CD4-positive, alpha-beta T cell (primary cell): ENCODE measurements around the gene IKBKE. TPM values are rescaled to one million over a fixed set of nuclear protein-coding genes. Genes with fewer than 3 reads are reported as not detected.

Experiments used
- ATAC-seq: fragments of 200-7000 bp; cut with Tn5 transposase; one replicate; pipeline ENCODE4 v1.10.0; 2022; ENCODE audit warnings: mild to moderate bottlenecking; ENCODE audit not compliant: poor library complexity
- CTCF ChIA-PET: fragments of 350-600 bp; sonication (Branson Sonifier 250); formaldehyde crosslinking; loops from one replicate; lab custom pipeline; 2021; ENCODE audit warnings: antibody characterized with exemption, inconsistent platforms; lab: Charles Lee
- POLR2A ChIA-PET: fragments of 350-600 bp; sonication (Branson Sonifier 250); formaldehyde crosslinking; loops from one replicate; lab custom pipeline; 2021; ENCODE audit warnings: antibody characterized with exemption, inconsistent platforms; lab: Charles Lee
- DNase-seq, 14 experiments: peaks; one replicate each; pipeline ENCODE4 v3.0.0-alpha.2; 2013 to 2020; ENCODE audit warnings: mixed read lengths in 2 of 14
- H3K27ac ChIP-seq, 2 donors: one replicate each; pipeline versions ENCODE4 v1.5.1 to v1.7.0; 2013; ENCODE audit warnings: low read length in 2 of 2, low read depth in 1 of 2, mild to moderate bottlenecking in 1 of 2
- H3K27me3 ChIP-seq, 2 experiments: 1 replicate in 1 of 2; 2 replicates in 1 of 2; pipeline versions ENCODE4 v1.6.1 to v1.7.0; 2013; ENCODE audit warnings: low read length in 2 of 2, control low read depth in 1 of 2, mild to moderate bottlenecking in 1 of 2, moderate library complexity in 1 of 2; ENCODE audit not compliant: insufficient read depth in 2 of 2, control insufficient read depth in 1 of 2
- H3K36me3 ChIP-seq: one replicate; pipeline ENCODE4 v1.6.1; 2013; ENCODE audit warnings: low read length, control low read depth; ENCODE audit not compliant: insufficient read depth
- H3K4me1 ChIP-seq: one replicate; pipeline ENCODE4 v1.6.1; 2013; ENCODE audit warnings: low read length, control low read depth; ENCODE audit not compliant: insufficient read depth
- H3K4me3 ChIP-seq: one replicate; pipeline ENCODE4 v1.5.1; 2013; ENCODE audit warnings: mild to moderate bottlenecking, low read length, moderate library complexity
- H3K9me3 ChIP-seq, 2 experiments: 1 replicate in 1 of 2; 2 replicates in 1 of 2; pipeline versions ENCODE4 v1.6.1 to v1.7.0; 2013; ENCODE audit warnings: low read length in 2 of 2, mild to moderate bottlenecking in 2 of 2, control low read depth in 1 of 2, moderate library complexity in 1 of 2; ENCODE audit not compliant: control insufficient read depth in 1 of 2, insufficient read depth in 1 of 2
- H3K27ac Mint-ChIP-seq: one replicate; pipeline ENCODE4 v1.8.0; 2020; ENCODE audit warnings: mixed read lengths
- H3K27me3 Mint-ChIP-seq: one replicate; pipeline ENCODE4 v1.8.0; 2021; ENCODE audit warnings: mixed read lengths
- H3K36me3 Mint-ChIP-seq: one replicate; pipeline ENCODE4 v1.8.0; 2021; ENCODE audit warnings: low read depth, mixed read lengths
- H3K4me1 Mint-ChIP-seq: one replicate; pipeline ENCODE4 v1.8.0; 2021; ENCODE audit warnings: low read depth, mixed read lengths
- H3K4me3 Mint-ChIP-seq: one replicate; pipeline ENCODE4 v1.8.0; 2020; ENCODE audit warnings: mild to moderate bottlenecking, mixed read lengths
- H3K9me3 Mint-ChIP-seq: one replicate; pipeline ENCODE4 v1.8.0; 2020; ENCODE audit warnings: mixed read lengths
- CTCF ChIP-seq: fragments of 200-600 bp; IDR thresholded peaks from one replicate; pipeline ENCODE4 v1.8.0; 2022; ENCODE audit warnings: antibody characterized with exemption, mild to moderate bottlenecking
- intact Hi-C, 2 experiments: fragments of 100-400 bp; cut with DNase I in 1 of 2; cut with micrococcal nuclease in 1 of 2; formaldehyde crosslinking; loops; one replicate each; pipeline versions ENCODE4 v1.15.1 to v1.9.0; 2023 to 2025; cut with DNase I, micrococcal nuclease
- total RNA-seq, 174 experiments: library from RNA in 2 of 174; stranded (reverse) in 2 of 174; gene quantifications; one replicate each; pipeline ENCODE4 v1.2.3 and lab custom pipeline; 2021 to 2026

The IKBKE gene
- total RNA-seq, 2 experiments from 2014 or later, result 27.9 to 29.8 TPM

DNA sequence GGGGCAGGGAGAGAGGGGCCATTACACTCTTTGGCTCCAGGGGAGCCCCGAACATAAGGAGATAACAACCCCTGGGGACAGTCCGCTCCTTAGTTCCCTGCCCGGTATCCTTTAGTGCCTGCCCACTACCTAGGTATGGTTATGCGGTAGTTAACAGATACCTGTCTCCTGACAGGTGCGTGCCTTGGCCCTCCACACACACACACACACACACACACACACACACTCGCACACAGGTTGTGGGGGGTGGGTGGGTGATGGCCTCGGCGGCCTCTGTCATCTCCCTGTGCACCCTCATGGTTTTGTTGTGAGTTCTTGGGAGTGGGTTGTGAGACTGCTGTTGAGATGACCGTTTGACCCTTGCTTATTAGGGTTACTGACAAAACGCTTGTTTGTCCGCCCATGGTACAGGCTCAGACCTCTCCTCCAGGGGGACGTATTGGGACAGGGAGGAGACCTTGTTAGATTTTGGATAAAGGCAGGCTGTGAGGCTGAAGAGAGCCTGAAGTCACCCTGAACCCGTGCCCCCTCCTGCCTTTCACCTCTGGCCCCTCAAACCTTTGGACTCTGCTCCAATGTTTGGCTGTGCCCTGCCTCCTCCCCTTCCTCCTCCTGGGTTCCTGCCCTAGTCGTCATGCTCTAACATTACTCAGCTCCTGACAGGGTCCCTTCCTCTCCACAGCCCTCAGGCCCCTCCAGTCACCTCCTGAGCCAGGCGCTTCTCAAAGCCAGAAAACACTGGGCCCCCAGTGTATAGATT lies 38.0 kb downstream of the IKBKE start:
- no peak overlapping the region for H3K27ac ChIP-seq
- Mint-ChIP-seq H3K27ac (no peak overlapping the region), H3K4me3 (peak overlapping the region; percentile 77), H3K27me3 (peaks cover 15% of the 10 kb centered on the region), H3K36me3 (no peaks in the 10 kb centered on the region), H3K9me3 (no peaks in the 10 kb centered on the region), H3K4me1 (peaks cover 30% of the 10 kb centered on the region)
- ChIA-PET CTCF (no interaction called here), POLR2A (interaction anchor here (0.9 to 2.2 kb wide), 3 partner anchors 38 to 50 kb away, joined by 3 to 14 read pairs (median 4); partner anchors contain the start of gene IKBKE)
- DNase-seq, result no peak
- intact Hi-C loops, result loop anchor here in 1 of 2 experiments (5.0 kb wide), 1 partner anchor 174 kb away; the partner anchor contains the start of gene MAPKAPK2
- H3K4me1 ChIP-seq, result peaks cover 37% of the 10 kb centered on the region
- H3K27me3 ChIP-seq, result peaks cover 4 to 21% of the 10 kb centered on the region in 2 experiments
- H3K9me3 ChIP-seq, result no peaks in the 10 kb centered on the region
- no peaks in the 10 kb centered on the region for H3K36me3 ChIP-seq
- H3K4me3 ChIP-seq, result peak overlapping the region; percentile 71
- no peak for ATAC-seq
- no peak for TF ChIP-seq CTCF

- Mint-ChIP-seq H3K9me3 (no peaks in the 10 kb centered on the region), H3K27ac (no peak overlapping the region), H3K36me3 (no peaks in the 10 kb centered on the region), H3K4me1 (peaks cover 28% of the 10 kb centered on the region), H3K4me3 (peak overlapping the region; percentile 77), H3K27me3 (peaks cover 15% of the 10 kb centered on the region)
- Histone ChIP-seq H3K27ac (no peak overlapping the region), H3K4me1 (peaks cover 34% of the 10 kb centered on the region), H3K36me3 (no peaks in the 10 kb centered on the region), H3K4me3 (no peak overlapping the region), H3K27me3 (peaks cover 4 to 21% of the 10 kb centered on the region in 2 experiments), H3K9me3 (no peaks in the 10 kb centered on the region)
- CTCF ChIA-PET, result no interaction called here
- POLR2A ChIA-PET, result no interaction called here
- TF ChIP-seq CTCF, result no peak
- ATAC-seq (no peak), DNase-seq (no peak)
- intact Hi-C loops, result loop anchor here in 1 of 2 experiments (5.0 kb wide), 1 partner anchor 173 kb away; the partner anchor contains the start of gene MAPKAPK2
Observed at GRCh38 chr1:206508956-206509355, 38.7 kb downstream of the IKBKE start.

GRCh38 chr1:206509612-206510257 lies 39.5 kb downstream of the IKBKE start:
- TF ChIP-seq CTCF, result no peak
- no peak for ATAC-seq
- CTCF ChIA-PET, result no interaction called here

More at GRCh38 chr1:206509612-206510257, 39.5 kb downstream of the IKBKE start:
- Mint-ChIP-seq H3K27me3 (peaks cover 15% of the 10 kb centered on the region), H3K27ac (no peak overlapping the region), H3K36me3 (no peaks in the 10 kb centered on the region), H3K4me1 (peaks cover 24% of the 10 kb centered on the region), H3K4me3 (peak overlapping the region; percentile 31), H3K9me3 (no peaks in the 10 kb centered on the region)
- Histone ChIP-seq H3K27me3 (peaks cover 4 to 21% of the 10 kb centered on the region in 2 experiments), H3K4me1 (peaks cover 26% of the 10 kb centered on the region), H3K36me3 (no peaks in the 10 kb centered on the region), H3K4me3 (no peak overlapping the region), H3K9me3 (no peaks in the 10 kb centered on the region), H3K27ac (no peak overlapping the region)
- POLR2A ChIA-PET, result no interaction called here
- intact Hi-C loops, result loop anchor here in 1 of 2 experiments (5.0 kb wide), 1 partner anchor 173 kb away; the partner anchor contains the start of gene MAPKAPK2
- DNase-seq, result no peak
